Measurements from ENCODE around the gene PRDM15.

GRCh38 chr21:41852151-41852928 lies 26.8 kb downstream of the PRDM15 start:
- TF ChIP-seq POLR2A (IDR thresholded peaks at IDR 0.05) (no peak), CTCF (IDR thresholded peaks at IDR 0.05) (no peak)

All from thyroid gland (tissue), 4 donors.